Fibroblast of lung (primary cell): ENCODE results near the gene TRPM3. TPM values are rescaled to one million over a fixed set of nuclear protein-coding genes. Genes with fewer than 3 reads are reported as not detected.

ENCODE experiments used
- DNase-seq, 2 donors: peaks; one replicate each; pipeline versions ENCODE4 v3.0.0 to v3.0.0-alpha.2; 2010; ENCODE audit warnings: low read depth in 2 of 2
- H2AFZ ChIP-seq: 2 replicates; pipeline ENCODE4 v1.5.1; 2012; ENCODE audit warnings: low read length, control low read depth, inconsistent platforms
- H3K27ac ChIP-seq: 2 replicates; pipeline ENCODE4 v1.5.1; 2011; ENCODE audit warnings: low read length, control low read depth; ENCODE audit not compliant: insufficient read depth
- H3K27me3 ChIP-seq: 2 replicates; pipeline ENCODE4 v1.5.1; 2011; ENCODE audit warnings: mild to moderate bottlenecking, low read length; ENCODE audit not compliant: control insufficient read depth, insufficient read depth
- H3K36me3 ChIP-seq: 2 replicates; pipeline ENCODE4 v1.5.1; 2011; ENCODE audit warnings: low read length; ENCODE audit not compliant: control insufficient read depth, insufficient read depth
- H3K4me1 ChIP-seq: 2 replicates; pipeline ENCODE4 v1.5.1; 2011; ENCODE audit warnings: low read length; ENCODE audit not compliant: control insufficient read depth, insufficient read depth; ENCODE audit errors: extremely low read depth
- H3K4me2 ChIP-seq: 2 replicates; pipeline ENCODE4 v1.5.1; 2011; ENCODE audit warnings: low read length, control low read depth; ENCODE audit not compliant: insufficient read depth; ENCODE audit errors: extremely low read depth
- H3K4me3 ChIP-seq, 4 experiments: fragments of 200-600 bp in 1 of 4; sonication (generic) in 1 of 4; replicated peaks in 1 of 4; 2 replicates each; pipeline ENCODE4 v1.5.1; 2011 to 2016; ENCODE audit warnings: low read length in 4 of 4, low read depth in 3 of 4, mild to moderate bottlenecking in 3 of 4, control low read depth in 2 of 4, inconsistent platforms in 1 of 4, mixed read lengths in 1 of 4; ENCODE audit not compliant: insufficient read depth in 1 of 4; ENCODE audit errors: control extremely low read depth in 1 of 4
- H3K79me2 ChIP-seq: 2 replicates; pipeline ENCODE4 v1.5.1; 2012; ENCODE audit warnings: mild to moderate bottlenecking, low read length, inconsistent platforms; ENCODE audit not compliant: control insufficient read depth, insufficient read depth
- H3K9ac ChIP-seq: 2 replicates; pipeline ENCODE4 v1.5.1; 2011; ENCODE audit warnings: mild to moderate bottlenecking, low read length, control low read depth; ENCODE audit not compliant: insufficient read depth
- H3K9me3 ChIP-seq: 2 replicates; pipeline ENCODE4 v1.5.1; 2012; ENCODE audit warnings: low read depth, low read length; ENCODE audit not compliant: control insufficient read depth, insufficient read depth
- H4K20me1 ChIP-seq: 2 replicates; pipeline ENCODE4 v1.5.1; 2011; ENCODE audit warnings: low read length; ENCODE audit not compliant: control insufficient read depth, insufficient read depth; ENCODE audit errors: extremely low read depth
- EZH2 ChIP-seq: IDR thresholded peaks from 2 replicates; pipeline ENCODE4 v1.5.1; 2012; ENCODE audit warnings: low read length, control low read depth, mild to moderate bottlenecking; ENCODE audit errors: missing control alignments
- polyA plus RNA-seq, 2 donors: library from polyadenylated mRNA; depleted of rRNA in 1 of 2; stranded (reverse) in 1 of 2; unstranded in 1 of 2; fragments of >200 nt; gene quantifications; 2 replicates each; pipeline ENCODE4 v1.2.1, GENCODE V29; 2011 to 2012; ENCODE audit warnings: missing spikeins in 1 of 2
- total RNA-seq: library from RNA; depleted of rRNA; stranded (reverse); fragments of >200 nt; gene quantifications from 2 replicates; pipeline ENCODE4 v1.2.1, GENCODE V29; 2014
- TF ChIP-seq, protein P1 (sequence below), 2 donors: IDR thresholded peaks in 1 of 2; conservative IDR thresholded peaks in 1 of 2; 1 replicate in 1 of 2; 2 replicates in 1 of 2; pipeline ENCODE4 v1.5.1; 2011 to 2012; ENCODE audit warnings: low read length in 2 of 2, control low read depth in 1 of 2, inconsistent platforms in 1 of 2, low read depth in 1 of 2, mild to moderate bottlenecking in 1 of 2

Gene TRPM3
- total and polyA plus RNA-seq, 2 donors (not counting 1 experiment from before 2014, with no cell fraction given) = 0.05 to 0.50 TPM

DNA sequence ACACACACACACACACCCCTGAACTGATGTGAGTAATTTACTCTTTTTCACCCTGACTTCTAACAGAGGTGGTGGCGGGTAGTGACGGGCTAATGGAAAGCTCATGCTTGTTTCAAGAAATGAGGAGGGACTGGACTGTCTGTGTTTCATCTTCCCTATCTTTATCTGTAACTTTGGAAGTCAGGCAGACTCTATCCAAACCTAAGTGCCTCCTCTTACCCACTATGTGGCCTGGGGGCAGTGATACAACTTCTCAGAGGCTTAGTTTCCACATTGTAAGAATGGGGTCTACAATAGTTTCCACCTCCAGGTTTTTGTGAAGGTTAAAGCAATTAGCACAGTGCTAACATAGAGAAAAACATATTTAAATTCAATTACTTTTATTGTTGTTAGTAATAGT is 5.9 kb upstream of the TRPM3 start:
- Histone ChIP-seq H3K9me3 (no peaks in the 10 kb centered on the region), H3K79me2 (no peaks in the 10 kb centered on the region), H3K9ac (no peak overlapping the region), H3K4me2 (no peak overlapping the region), H3K27me3 (no peaks in the 10 kb centered on the region), H3K4me3 (no peak overlapping the region), H3K27ac (no peak overlapping the region), H3K4me1 (no peaks in the 10 kb centered on the region), H3K36me3 (no peaks in the 10 kb centered on the region), H2AFZ (no peak overlapping the region), H4K20me1 (no peaks in the 10 kb centered on the region)
- DNase-seq = no peak
- TF ChIP-seq, protein P1, sequence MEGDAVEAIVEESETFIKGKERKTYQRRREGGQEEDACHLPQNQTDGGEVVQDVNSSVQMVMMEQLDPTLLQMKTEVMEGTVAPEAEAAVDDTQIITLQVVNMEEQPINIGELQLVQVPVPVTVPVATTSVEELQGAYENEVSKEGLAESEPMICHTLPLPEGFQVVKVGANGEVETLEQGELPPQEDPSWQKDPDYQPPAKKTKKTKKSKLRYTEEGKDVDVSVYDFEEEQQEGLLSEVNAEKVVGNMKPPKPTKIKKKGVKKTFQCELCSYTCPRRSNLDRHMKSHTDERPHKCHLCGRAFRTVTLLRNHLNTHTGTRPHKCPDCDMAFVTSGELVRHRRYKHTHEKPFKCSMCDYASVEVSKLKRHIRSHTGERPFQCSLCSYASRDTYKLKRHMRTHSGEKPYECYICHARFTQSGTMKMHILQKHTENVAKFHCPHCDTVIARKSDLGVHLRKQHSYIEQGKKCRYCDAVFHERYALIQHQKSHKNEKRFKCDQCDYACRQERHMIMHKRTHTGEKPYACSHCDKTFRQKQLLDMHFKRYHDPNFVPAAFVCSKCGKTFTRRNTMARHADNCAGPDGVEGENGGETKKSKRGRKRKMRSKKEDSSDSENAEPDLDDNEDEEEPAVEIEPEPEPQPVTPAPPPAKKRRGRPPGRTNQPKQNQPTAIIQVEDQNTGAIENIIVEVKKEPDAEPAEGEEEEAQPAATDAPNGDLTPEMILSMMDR (conservative IDR thresholded peaks at IDR 0.05 in 1 of 2, IDR thresholded peaks at IDR 0.05 in 1 of 2; ENCODE audit: low read depth in 1 of 2, low read length in 2 of 2) = no peak
- no peak for TF ChIP-seq EZH2

DNA sequence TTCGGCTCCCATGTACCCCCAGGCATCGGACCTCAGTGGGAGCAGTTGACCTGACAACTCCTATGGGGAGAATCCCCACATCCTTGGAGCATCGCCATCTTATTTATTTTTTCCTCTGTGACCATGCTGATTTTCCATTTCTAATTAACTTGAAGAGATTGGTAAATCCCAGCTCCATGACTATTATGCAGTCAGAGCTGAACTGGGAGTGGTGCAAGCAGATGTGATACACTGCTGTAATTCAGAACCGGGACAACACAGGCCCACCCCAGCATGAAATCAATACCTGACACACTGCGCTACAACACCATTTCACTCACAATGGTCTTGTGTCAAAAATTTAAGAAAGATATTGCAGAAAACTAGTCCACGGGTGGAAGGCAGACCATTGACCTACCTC is 1.0 kb upstream of the TRPM3 start:
- DNase-seq = no peak
- H4K20me1 ChIP-seq = no peaks in the 10 kb centered on the region
- H3K4me1 ChIP-seq = no peaks in the 10 kb centered on the region
- H3K9ac ChIP-seq = no peak overlapping the region
- no peak overlapping the region for H3K27ac ChIP-seq
- no peak overlapping the region for H3K4me3 ChIP-seq
- H3K36me3 ChIP-seq = no peaks in the 10 kb centered on the region
- no peaks in the 10 kb centered on the region for H3K27me3 ChIP-seq
- no peak overlapping the region for H3K4me2 ChIP-seq
- H3K9me3 ChIP-seq = no peaks in the 10 kb centered on the region
- no peaks in the 10 kb centered on the region for H3K79me2 ChIP-seq
- TF ChIP-seq EZH2 = no peak
- TF ChIP-seq, protein P1 (conservative IDR thresholded peaks at IDR 0.05 in 1 of 2, IDR thresholded peaks at IDR 0.05 in 1 of 2; ENCODE audit: low read depth in 1 of 2, low read length in 2 of 2) = no peak
- no peak overlapping the region for H2AFZ ChIP-seq

DNA sequence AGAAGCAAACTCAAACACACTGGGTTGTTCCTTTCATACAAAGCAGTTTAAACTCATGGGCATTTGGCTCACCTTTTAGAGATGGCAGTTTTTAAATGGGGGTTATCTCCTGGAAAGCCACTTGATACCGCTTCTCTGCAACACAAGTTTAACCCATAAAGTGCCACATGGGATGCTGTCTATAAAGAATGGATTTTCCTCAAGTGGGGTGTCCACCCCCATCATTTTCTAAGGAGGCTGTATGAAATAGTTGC is 528 bp upstream of the TRPM3 start:
- Histone ChIP-seq H4K20me1 (no peaks in the 10 kb centered on the region), H3K4me3 (no peak overlapping the region), H3K4me1 (no peaks in the 10 kb centered on the region), H3K4me2 (no peak overlapping the region), H3K9ac (no peak overlapping the region), H3K36me3 (no peaks in the 10 kb centered on the region), H3K27me3 (no peaks in the 10 kb centered on the region), H3K9me3 (no peaks in the 10 kb centered on the region), H3K27ac (no peak overlapping the region), H3K79me2 (no peaks in the 10 kb centered on the region), H2AFZ (no peak overlapping the region)
- no peak for DNase-seq
- TF ChIP-seq, protein P1 (conservative IDR thresholded peaks at IDR 0.05 in 1 of 2, IDR thresholded peaks at IDR 0.05 in 1 of 2; ENCODE audit: low read depth in 1 of 2, low read length in 2 of 2) = no peak
- TF ChIP-seq EZH2 = no peak
